Ectodermal cell (in vitro differentiated cells): Measurements from ENCODE around the gene ERICH2.
"Not testable (repeated sequence)": the region's sequence is repeated elsewhere in the genome, so short reads cannot be mapped to it uniquely, and the experiment has no call there.

Experiments used
- H3K27ac ChIP-seq: 2 replicates; pipeline ENCODE4 v1.7.0; 2013; ENCODE audit warnings: mild to moderate bottlenecking, low read depth, low read length; ENCODE audit not compliant: insufficient read depth, poor library complexity, severe bottlenecking
- H3K27me3 ChIP-seq: 2 replicates; pipeline ENCODE4 v1.7.0; 2013; ENCODE audit warnings: mild to moderate bottlenecking, low read length; ENCODE audit not compliant: insufficient read depth, control insufficient read depth, poor library complexity, severe bottlenecking
- H3K36me3 ChIP-seq: one replicate; pipeline ENCODE4 v1.7.0; 2013; ENCODE audit warnings: low read length; ENCODE audit not compliant: control insufficient read depth, insufficient read depth
- H3K4me1 ChIP-seq: one replicate; pipeline ENCODE4 v1.7.0; 2013; ENCODE audit warnings: low read length; ENCODE audit not compliant: control insufficient read depth, insufficient read depth
- H3K4me3 ChIP-seq: 2 replicates; pipeline ENCODE4 v1.7.0; 2013; ENCODE audit warnings: low read depth, low read length, control low read depth; ENCODE audit not compliant: insufficient read depth
- H3K9me3 ChIP-seq: 2 replicates; pipeline ENCODE4 v1.7.0; 2013; ENCODE audit warnings: mild to moderate bottlenecking, low read length, moderate library complexity; ENCODE audit not compliant: control insufficient read depth
- WGBS, 2 experiments: methylation state at CpG; one replicate each; pipeline ENCODE4 v1.1.7; 2013; ENCODE audit warnings: missing lambda C conversion rate in 2 of 2; 5-methylcytosine and 5-hydroxymethylcytosine counted together

The ERICH2 gene

DNA sequence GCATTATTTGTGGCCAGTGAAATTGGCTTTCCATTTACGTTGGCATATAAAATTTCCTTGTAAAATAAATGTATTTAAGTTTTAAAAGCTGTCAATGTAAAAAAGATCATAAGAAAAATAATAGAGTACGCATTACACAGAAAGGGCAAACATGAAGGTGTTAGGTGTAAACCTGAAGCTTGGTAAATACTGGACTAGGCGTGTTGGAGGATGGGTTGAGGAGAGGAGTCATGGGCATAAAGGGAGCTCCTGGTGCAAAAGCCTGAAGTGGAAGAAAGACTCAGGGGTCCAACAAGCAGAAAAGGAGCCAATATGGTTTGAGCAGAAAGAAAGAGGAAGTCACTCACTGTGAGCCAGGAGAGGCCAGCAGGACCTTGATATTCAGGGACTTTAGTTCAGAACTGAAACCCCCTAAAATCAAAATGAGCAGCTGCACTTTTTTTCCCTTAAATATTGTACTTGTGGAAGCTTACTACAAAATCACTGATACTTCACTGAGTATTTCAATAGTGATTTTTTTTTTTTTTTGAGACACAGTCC is 30.6 kb upstream of the ERICH2 start:
- Histone ChIP-seq H3K4me3 (no peak overlapping the region), H3K4me1 (no peaks in the 10 kb centered on the region), H3K9me3 (no peaks in the 10 kb centered on the region), H3K27ac (no peak overlapping the region), H3K27me3 (no peaks in the 10 kb centered on the region), H3K36me3 (no peaks in the 10 kb centered on the region)
- WGBS, 2 experiments: 91 to 95% methylated on average over 2 to 3 of the region's 3 CpGs

DNA sequence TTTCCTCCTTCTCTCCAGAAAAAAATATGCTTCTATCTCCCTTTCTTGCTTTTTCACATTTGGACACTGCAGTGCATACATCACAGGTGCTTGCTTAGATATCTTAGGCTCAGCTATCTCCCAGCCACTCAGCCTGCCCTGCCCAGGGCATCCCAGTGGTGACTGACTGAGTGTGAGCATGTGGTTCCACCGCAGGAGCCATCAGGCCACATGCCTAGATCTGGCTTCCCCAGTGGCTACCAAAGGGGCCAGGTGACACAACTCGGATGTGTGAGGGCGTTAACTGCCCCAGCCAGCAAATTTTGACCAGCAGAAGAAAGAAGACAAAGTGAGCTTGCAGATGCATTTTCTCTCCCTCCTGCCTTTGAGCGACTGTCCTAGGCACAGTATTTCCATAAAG is 29.5 kb upstream of the ERICH2 start:
- Histone ChIP-seq H3K27ac (no peak overlapping the region), H3K36me3 (no peaks in the 10 kb centered on the region), H3K27me3 (no peaks in the 10 kb centered on the region), H3K4me1 (no peaks in the 10 kb centered on the region), H3K9me3 (no peaks in the 10 kb centered on the region), H3K4me3 (no peak overlapping the region)
- WGBS, 2 experiments: 78 to 88% methylated on average over 4 of the region's 4 CpGs

DNA sequence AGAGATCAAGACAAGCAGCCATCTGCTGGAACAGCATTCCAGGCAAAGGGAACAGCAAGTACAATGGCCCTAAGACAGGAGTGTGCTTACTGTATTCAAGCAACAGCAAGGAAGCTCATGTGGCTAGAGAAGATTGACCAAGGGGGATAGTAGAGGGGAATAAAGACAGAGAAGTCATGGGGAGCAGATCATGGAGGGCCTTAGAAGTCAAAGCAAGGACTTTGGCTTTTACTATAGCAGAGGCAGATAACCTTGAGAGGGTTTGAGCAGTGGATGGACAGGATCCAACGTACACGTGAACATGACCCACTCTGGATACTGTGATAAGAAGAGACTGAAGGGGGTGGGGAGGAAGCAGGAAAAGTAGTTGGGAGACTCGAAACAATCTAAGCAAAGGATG is 28.2 kb upstream of the ERICH2 start:
- H3K4me3 ChIP-seq: no peak overlapping the region
- H3K9me3 ChIP-seq: no peaks in the 10 kb centered on the region
- H3K27me3 ChIP-seq: no peaks in the 10 kb centered on the region
- WGBS, 2 experiments: 97% methylated on average over 3 of the region's 3 CpGs
- H3K36me3 ChIP-seq: no peaks in the 10 kb centered on the region
- no peaks in the 10 kb centered on the region for H3K4me1 ChIP-seq
- H3K27ac ChIP-seq: no peak overlapping the region

DNA sequence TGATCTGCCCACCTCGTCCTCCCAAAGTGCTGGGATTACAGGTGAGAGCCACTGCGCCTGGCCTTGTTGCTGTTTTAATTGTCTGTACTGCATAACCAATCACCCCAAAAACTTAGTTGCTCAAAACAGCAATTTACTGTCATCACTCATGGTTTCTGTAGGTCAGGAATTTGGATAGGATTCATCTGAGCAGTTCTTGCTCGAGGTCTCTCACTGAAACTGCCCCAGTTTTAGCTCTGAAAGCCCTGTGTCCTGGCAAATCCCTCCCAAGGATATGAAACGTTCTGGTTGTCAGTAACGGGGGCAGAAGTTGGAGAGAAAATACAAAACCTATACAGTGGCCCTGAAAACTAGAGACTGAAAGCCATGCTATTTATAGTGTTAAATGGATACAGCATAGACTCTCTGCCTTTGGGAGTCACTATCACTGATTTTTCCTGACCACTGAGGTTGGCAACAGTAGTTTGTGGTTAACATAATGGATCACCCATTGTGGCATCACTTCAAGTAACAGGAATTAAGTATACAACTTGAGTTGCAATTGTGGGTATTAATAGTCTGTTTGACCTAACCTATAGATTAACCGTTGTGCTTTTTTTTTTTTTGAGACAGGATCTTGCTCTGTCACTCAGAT is 27.2 kb upstream of the ERICH2 start:
- H3K27me3 ChIP-seq: no peaks in the 10 kb centered on the region
- 90 to 92% methylated on average over 6 of the region's 6 CpGs for WGBS, 2 experiments
- no peaks in the 10 kb centered on the region for H3K9me3 ChIP-seq
- H3K36me3 ChIP-seq: no peaks in the 10 kb centered on the region
- no peak overlapping the region for H3K27ac ChIP-seq
- no peak overlapping the region for H3K4me3 ChIP-seq
- no peaks in the 10 kb centered on the region for H3K4me1 ChIP-seq

DNA sequence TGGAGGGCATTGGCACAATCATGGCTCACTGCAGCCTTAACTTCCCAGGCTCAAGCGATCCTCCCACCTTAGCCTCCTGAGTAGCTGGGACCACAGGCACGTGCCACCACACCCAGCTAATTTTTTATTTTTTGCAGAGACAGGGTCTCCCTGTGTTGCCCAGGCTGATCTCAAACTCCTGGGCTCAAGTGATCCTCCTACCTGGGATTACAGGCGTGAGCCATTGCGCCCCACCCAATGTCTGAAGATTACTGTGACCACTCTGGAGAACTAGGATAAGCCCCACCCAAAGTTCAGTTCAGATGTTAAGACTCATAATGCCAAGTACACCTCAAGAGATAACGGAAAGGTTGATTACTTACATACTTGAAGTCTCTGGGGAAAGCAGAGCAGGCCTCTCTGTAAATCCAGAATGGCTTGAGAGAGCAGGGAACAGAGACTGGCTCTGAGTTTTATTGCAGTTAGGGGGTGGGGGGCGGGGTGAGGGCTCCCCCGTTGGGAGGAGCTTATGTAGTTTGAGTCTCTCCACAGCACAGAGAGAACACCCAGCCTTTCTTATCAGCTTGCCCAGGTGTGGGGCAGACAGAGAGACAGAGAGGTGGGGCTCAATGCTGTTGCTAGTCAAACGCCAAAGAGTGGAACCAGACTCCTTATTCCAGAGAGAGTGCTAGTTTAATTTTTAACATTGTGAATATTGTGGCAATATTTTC is 26.5 kb upstream of the ERICH2 start:
- Histone ChIP-seq H3K27ac (no peak overlapping the region), H3K4me1 (no peaks in the 10 kb centered on the region), H3K36me3 (no peaks in the 10 kb centered on the region), H3K27me3 (no peaks in the 10 kb centered on the region), H3K4me3 (no peak overlapping the region), H3K9me3 (no peaks in the 10 kb centered on the region)
- WGBS, 2 experiments: 80 to 85% methylated on average over 8 of the region's 8 CpGs

DNA sequence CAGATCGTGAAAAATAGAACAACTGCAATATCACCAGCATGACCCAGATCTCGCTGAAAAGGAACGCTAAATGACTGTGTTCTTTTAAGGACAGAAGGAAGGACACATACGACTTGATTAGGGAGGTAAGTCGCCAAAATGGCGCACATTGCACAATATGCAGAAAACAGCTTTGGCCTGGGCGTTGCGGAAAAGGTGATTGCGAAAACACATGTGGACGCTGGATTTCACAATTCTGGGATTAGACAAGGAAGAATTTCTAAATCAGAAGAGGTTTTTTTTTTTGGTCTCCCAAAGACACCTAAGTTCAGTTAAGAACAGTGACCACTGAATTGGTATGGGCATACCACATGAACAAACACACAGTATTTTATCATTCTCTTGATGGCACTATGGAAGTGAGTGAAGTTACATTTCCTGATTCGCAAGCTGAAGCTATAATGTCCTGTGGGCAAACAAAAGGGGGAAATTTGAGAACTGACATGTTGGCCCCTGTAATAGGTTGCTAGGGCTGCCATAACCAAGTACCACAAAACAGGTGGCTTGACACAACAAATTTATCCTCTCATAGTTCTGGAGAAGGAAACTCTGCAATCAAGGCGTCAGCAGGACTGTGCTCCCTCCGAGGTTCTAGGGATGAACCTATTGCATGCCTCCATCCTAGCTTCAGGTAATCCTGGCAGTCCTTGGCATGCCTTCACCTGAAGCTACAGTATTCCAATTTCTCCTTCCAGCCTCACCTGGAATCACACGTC is 25.8 kb upstream of the ERICH2 start:
- Histone ChIP-seq H3K9me3 (no peaks in the 10 kb centered on the region), H3K36me3 (no peaks in the 10 kb centered on the region), H3K4me1 (no peaks in the 10 kb centered on the region), H3K27me3 (no peaks in the 10 kb centered on the region), H3K27ac (no peak overlapping the region), H3K4me3 (no peak overlapping the region)
- WGBS, 2 experiments: 94% methylated on average over 14 of the region's 14 CpGs

DNA sequence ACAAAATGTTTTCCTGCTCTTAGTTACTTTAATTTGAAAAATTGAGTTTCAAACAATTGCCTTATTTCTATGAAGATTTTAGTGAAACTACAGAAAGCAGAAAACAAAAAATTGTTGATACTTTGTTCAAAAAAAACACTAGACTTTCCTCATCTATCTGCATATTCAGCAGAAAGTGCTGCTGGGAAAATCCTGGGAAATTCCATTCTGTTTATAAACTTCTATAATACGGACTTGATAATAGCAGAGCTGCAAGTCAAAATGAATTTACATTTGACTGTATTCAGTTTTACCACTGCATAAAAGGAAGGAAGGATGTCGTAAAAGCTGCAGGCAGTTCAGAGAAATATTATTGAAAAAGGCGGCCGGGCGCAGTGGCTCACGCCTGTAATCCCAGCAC is 24.9 kb upstream of the ERICH2 start:
- 95 to 96% methylated on average over 6 of the region's 6 CpGs for WGBS, 2 experiments
- no peak overlapping the region for H3K4me3 ChIP-seq
- H3K27ac ChIP-seq: no peak overlapping the region
- H3K36me3 ChIP-seq: no peaks in the 10 kb centered on the region
- no peaks in the 10 kb centered on the region for H3K27me3 ChIP-seq
- H3K9me3 ChIP-seq: no peaks in the 10 kb centered on the region
- no peaks in the 10 kb centered on the region for H3K4me1 ChIP-seq

DNA sequence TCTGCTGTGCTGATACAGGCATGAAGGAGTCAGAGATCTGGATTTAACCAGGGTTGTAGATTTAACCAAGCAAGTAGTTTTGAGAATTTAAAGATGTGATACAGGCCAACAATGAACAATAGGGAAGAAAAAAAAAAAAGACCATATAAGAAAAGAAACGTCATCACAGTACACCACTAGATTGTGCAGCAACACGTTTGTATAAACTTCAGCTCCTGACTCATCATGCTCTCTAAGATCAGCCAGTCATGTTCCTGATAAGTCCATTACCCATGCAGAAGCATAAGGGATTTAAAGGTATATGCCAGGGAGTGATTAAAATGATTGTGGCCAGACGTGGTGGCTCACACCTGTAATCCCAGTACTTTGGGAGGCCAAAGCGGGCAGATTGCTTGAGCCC is 22.3 kb upstream of the ERICH2 start:
- WGBS, 2 experiments: 95 to 97% methylated on average over 4 of the region's 4 CpGs
- Histone ChIP-seq H3K9me3 (no peaks in the 10 kb centered on the region), H3K36me3 (no peaks in the 10 kb centered on the region), H3K27ac (no peak overlapping the region), H3K4me3 (no peak overlapping the region), H3K4me1 (no peaks in the 10 kb centered on the region), H3K27me3 (no peaks in the 10 kb centered on the region)

DNA sequence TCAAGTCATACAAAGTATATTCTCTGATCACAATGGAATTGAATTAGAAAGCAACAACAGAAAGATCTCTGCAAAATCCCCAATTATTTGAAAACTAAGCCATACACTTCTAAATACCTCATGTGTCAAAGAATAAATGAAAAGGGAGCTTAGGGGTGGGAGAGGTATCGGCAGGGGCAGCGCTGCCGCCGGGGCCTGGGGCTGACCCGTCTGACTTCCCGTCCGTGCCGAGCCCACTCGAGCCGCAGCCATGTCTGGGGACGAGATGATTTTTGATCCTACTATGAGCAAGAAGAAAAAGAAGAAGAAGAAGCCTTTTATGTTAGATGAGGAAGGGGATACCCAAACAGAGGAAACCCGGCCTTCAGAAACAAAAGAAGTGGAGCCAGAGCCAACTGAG is 18.6 kb upstream of the ERICH2 start:
- H3K27ac ChIP-seq, H3K4me3 ChIP-seq, H3K27me3 ChIP-seq, H3K4me1 ChIP-seq, H3K9me3 ChIP-seq, H3K36me3 ChIP-seq: not testable (repeated sequence)
- WGBS, 2 experiments: 95 to 96% methylated on average over 12 of the region's 12 CpGs

DNA sequence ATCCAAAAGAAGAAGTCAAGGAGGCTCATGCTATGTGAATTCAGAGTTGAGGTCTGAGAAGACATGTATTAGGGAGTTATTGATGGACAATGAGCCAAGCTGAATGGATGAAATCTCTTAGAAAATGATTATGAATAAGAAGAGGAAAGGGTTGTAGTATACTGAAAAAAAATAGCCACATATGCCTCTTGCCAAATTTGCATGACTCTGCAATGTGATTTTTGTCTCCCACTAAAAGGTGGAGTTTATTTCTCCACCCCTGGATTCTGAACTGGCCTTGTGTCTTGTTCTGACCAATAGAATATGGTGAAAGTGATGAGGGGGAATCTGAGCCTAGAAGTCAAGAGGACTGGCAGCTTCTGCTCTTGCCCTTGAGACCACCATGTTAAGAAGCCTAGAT is 8.6 kb upstream of the ERICH2 start:
- no peaks in the 10 kb centered on the region for H3K36me3 ChIP-seq
- H3K27me3 ChIP-seq: no peaks in the 10 kb centered on the region
- no peaks in the 10 kb centered on the region for H3K9me3 ChIP-seq
- no peak overlapping the region for H3K4me3 ChIP-seq
- H3K4me1 ChIP-seq: peaks cover 9% of the 10 kb centered on the region
- no peak overlapping the region for H3K27ac ChIP-seq
